Measurements from ENCODE around the gene IFRD1.
"Not testable (repeated sequence)": the region's sequence is repeated elsewhere in the genome, so short reads cannot be mapped to it uniquely, and the experiment has no call there.

The IFRD1 gene

DNA sequence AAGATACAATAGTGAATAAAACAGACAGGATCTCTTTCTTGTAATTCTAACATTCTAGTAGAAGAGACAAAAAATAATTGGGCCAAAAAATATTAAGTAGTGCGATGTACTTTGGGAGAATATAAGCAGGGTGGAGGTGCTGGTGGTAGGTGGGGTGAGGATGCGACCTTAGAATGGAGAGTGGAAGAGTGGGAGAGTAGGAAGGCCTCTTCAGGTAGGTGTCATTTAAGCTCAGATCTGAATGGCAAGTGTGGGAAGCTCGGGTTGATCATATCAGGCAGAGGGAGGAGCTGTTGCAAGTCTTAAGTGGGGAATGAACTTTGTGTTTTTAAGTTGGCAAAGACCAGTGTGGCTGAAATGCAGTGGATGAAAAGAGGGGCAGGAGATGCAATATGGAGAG, 3.8 kb upstream of the IFRD1 start:
- DNase-seq = no peak

DNA sequence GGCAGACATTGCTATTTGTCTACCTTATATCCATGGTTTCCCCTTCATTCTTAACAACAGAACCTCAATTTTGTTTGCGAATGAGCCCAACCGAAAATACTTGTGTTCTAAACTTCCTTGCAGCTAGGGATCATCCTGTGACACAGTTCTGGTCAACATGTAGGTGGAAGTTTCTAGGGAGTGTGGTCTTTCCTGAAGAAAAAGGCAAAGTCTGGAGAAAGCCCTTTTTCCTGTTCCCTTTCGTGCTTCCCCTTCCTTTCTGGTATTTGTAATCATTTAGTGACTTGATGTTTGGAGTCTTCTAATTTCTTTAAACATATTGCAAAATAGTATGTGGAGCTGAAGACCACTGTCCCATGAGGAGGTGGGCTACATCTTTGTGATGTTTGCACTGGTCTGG, 2.9 kb upstream of the IFRD1 start:
- no peak for DNase-seq

DNA sequence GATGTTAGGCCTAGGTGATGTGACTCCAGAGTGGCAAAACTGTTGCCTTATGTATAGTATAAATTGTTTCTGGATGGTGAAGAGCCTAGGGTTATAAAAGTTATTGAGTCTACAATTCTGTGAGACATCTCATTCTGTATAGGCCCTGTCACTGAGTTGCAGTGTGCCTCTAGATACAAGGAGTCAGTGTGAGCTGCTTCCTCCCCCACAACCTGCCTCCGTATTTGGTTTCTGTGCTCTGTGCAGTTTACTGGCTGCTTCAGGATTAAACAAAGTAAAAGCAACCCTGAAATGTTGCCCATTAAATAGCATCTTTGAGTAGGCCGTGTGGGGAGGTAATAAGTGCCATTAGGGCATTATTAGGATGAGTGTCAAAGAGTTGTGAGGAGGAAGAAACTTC, 1.9 kb upstream of the IFRD1 start:
- no peak for DNase-seq

DNA sequence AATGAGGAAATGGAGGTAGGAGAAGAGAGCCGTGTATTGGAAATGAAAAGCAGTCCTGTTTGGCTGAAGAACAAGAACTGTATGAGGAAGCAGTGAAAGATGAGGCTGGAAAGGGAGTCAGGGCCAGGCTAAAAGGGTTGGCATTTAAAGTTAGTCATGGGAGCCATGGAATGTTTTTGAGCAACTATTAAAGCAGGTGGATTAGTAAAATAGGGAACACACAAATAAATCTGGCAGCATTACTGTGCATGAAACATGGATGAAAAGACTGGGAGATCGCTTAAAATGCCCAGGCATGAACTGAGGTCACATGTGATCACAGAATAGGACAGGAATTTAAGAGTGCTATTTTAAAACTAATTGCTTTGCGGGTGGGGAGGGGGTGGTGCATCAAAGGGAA, 1.4 kb upstream of the IFRD1 start:
- DNase-seq = no peak

DNA sequence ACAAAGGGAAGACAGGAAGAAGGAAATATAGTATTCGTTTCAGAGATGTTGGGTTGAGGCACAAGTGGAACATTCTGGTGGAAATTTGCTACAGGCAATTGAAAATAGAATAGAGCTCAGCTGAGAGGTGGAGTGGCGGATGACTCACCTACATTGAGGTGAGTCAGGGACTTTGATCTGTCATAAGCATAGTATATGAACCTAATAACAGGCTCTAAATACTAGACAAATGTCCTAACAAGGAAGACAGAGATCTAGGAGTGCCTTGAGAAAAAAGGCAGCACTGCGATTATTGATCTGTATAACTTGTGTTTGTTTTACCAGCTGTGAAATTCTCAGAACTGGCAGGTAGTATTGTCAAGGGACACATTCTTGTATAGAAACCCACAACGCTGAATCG, 907 bp upstream of the IFRD1 start:
- DNase-seq = no peak

DNA sequence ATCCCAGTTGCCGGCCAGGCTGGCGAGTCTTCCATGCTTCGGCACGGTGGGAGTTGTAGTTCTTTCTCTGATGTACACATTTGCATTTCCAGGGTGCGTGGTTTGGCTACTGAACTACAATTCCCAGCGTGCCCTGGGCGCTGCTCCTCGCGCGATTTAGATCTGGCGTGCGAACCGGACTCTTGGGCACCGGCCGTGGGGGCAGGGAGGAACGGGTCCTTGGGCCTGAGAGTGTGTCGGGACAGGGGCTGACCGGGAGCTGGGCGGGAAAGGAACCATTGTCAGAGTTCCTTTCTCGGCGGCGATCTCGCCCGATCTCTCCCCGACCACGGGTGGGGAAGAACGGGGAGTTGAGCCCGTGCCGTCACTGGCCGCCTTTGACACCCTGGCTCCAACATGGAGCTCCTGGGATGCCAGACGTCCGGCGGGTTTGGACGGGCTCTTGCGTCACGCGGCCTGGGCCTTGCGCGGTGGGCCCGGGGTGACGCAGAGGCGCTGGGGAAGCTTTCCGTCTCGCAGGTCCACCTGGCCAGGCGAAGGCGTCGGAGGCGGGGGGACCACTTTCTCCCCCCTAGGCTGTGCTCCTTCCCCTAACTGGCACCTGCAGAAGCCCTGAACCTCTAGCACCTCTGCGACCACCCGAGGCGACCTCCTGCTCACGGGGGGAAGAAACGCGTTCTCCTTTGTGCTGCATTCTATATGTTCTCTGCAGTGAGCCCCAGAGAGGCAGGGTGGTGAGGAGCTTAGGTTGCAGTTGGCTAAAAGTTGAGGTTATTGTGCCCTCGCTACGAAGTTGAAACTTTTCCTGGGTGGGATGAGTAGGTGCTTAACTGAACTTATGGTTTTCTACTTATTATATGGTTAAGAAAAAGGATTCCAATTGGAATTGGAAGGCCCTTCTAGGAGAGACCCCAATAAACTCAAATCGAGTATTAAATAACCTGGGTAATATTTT, 824 bp downstream of the IFRD1 start:
- peak; percentile 89 for DNase-seq

DNA sequence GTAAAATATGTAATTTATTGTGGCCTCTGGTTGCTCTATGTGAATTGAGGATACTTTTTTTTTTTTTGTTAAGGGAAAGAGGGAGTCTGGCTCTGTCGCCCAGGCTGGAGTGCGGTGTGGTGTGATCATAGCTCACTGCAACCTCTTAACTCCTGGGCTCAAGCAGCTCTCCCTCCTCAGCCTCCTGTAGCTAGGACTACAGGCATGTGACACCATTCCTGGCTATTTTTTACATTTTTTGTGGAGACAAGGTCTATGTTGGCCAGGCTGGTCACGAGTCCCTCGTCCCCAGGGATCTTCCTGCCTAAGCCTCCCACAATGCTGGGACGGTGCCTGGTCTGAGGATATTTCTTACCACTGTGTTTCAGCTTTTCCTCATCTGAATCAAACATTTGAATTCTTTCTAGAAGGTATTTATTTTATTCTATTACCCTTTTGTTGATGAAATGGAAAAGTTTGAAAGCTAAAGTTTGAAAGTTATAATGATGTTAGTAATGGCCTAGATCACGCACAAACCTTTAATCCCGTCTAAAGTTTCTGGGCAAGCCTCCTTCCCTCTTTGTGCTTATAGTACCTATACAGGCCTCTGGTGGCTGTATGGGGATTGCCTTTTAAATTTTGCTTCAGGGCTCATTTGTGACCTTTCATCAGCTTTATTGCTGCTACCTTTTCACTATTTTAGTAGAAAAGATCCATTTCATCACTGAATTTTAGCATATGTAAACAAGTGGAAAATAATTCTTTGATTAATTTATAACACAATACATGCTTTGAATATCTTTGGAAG, 2.0 kb downstream of the IFRD1 start:
- peak; percentile 8 for DNase-seq

DNA sequence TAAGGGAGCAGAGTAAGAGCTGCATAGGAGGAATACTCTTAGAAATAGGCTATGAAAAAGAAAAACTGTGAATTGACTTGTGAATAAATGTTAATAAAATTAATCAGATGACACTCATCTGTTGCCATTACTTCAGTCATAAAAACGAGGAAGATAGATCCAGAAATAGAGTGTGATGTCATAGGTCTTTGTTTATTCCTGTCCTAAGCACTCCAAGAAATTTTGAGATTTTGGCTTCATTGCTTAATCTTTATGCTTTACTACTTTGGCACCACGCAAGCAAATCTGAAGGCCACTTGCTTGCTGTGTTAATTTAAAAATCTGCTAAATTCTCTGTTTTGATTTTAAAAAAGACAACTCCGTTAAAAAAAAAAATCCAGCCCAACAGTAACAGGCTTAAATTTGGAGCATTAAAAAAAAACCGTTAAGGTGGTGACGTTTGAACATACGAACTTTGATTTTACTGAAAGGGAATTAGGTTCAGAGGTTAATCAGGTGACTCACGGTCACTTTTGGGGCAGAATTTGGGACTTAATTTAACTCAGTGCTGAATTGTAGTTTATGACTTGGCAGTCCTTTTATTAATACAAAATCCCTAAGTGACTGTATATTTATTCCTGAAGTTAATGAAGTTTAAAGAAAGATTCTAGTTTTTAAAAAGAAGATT, 3.4 kb downstream of the IFRD1 start:
- no peak for DNase-seq

DNA sequence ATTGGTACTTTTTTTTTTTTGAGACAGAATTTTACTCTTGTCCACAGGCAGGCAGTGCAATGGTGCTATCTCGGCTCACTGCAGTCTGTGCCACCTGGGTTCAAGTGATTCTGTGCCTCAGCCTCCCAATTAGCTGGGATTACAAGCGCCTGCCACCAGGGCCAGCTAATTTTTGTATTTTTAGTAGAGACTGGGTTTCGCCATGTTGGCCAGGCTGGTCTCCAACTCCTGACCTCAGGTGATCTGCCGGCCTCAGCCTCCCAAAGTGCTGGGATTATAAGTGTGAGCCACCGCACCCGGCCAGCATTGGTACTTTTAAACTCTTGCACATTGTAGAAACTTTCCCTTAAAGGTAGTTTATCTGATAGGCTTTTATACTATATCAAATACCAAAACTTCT, 3.9 kb downstream of the IFRD1 start:
- not testable (repeated sequence) for DNase-seq

DNA sequence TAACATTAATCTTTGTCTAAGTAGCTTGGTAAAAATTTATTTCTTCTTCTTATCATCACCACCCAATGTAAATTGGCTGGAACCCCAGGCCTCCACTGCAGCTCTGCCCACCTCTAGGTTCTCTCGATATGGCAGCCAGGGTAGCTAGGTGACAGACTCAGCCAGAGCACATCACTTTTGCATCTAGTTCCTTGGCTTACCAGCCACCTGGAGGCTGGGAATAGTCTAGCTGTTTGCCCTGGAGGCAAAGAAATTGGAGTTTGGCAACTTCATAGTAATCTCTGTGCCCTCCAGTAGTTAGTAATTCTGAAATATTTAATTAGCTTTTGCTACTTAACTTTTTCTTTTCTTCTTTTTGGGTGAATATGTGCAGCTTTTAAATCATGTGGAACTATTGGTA, 9.4 kb downstream of the IFRD1 start:
- no peak for DNase-seq

DNA sequence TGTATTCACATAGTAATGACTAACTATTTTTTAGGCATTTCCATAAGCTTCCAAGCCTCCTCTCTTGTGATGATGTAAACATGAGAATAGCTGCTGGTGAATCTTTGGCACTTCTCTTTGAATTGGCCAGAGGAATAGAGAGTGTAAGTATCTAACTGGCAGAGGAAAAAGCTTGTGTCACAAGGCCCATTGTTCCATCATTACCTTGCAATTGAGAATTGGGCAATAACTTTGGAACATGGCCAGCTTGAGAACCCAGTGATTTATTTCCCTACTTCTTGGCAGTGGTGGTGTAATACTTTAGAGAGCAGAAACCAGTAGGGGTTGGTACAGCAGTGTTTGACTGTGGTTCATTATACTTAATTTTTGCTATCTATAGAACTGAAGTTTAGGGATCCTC, 12.0 kb downstream of the IFRD1 start:
- no peak for DNase-seq

DNA sequence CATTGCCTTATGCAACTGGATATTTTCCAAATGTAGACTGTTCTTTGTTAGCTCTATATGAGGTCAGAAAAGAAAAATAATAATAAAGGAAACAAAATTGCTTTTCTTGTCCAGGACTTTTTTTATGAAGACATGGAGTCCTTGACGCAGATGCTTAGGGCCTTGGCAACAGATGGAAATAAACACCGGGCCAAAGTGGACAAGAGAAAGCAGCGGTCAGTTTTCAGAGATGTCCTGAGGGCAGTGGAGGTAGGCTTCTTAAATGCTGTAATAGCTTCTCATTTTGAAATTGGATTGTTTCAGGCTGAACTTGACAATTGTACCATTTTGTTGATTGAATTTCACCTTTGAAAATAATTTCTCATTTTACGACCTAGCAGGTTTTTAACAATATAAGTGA, 17.6 kb downstream of the IFRD1 start:
- no peak for DNase-seq

DNA sequence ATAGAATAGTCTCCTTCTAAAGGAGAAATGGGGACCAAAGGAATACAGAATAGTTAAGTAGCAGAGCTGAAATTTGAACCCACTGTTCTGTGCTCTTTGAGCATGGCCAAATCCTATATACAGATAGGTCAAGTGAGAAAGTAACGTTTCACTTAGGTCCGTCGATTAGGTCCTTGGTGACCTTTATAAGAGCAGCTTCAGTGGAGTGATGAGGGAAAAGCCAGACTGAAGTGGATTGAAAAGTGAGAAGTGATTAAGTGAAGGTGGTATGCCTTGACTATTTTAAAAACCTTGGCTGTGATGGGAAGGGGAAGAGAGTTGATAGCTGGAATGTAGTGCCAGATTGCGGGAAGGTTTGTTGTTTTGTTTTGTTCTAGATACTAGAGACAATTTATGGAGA, 19.9 kb downstream of the IFRD1 start:
- DNase-seq = no peak

DNA sequence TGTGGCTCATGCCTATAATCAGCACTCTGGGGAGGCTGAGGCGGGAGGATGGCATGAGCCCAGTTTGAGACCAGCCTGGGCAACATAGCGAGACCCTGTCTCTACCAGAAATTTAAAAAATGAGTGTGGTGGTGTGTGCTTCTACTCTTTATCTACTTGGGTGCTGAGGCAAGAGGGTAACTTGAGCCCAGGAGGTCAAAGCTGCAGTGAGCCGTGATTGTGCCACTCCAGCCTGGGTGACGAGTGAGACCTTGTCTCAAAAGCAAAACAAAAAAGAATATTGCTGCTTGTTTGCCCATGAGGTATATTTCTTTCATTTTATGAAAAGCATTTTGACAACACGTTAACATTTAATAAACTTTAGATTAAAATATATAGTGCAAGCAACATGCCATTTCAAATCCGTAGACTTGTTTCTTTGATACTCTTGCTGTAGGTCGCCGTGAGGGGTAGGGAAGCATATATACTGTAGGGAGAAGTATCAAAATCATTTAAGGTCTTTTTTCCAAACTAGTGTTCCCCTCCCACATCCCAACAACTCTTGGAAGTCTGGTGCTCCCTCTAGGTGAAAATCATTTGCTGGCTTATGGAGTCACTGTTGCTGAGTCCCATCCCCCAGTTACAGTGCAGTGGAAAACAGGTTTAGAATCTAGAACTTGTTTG, 26.3 kb downstream of the IFRD1 start:
- no peak for DNase-seq

DNA sequence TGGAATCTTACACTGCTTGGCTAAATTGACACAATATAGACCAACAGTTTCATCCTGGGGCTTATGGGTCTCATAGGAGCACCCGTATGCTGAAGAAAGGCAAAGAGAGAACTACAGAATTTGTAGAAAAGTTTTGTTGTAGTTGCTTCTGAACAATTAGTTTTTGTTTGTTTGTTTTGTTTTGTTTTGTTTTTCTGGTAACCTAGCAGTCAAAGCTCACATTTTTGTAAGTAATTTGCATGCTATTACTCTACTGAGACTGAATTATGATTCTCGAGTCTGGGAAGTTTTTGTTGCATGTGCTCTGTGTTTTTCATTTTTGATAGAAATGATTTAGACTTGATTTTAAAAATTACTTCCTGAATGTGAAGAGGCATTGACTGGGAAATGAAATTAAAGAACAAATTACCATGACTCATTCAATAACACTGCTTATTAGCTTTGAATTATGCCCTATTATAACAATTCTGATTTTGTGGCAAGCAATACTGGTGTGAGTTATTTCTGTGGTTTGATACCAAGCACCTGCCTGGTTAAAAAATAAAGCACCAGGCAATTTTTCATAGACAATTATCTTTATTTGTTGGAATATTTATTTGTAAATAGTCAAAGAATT, 31.0 kb downstream of the IFRD1 start:
- DNase-seq = no peak

DNA sequence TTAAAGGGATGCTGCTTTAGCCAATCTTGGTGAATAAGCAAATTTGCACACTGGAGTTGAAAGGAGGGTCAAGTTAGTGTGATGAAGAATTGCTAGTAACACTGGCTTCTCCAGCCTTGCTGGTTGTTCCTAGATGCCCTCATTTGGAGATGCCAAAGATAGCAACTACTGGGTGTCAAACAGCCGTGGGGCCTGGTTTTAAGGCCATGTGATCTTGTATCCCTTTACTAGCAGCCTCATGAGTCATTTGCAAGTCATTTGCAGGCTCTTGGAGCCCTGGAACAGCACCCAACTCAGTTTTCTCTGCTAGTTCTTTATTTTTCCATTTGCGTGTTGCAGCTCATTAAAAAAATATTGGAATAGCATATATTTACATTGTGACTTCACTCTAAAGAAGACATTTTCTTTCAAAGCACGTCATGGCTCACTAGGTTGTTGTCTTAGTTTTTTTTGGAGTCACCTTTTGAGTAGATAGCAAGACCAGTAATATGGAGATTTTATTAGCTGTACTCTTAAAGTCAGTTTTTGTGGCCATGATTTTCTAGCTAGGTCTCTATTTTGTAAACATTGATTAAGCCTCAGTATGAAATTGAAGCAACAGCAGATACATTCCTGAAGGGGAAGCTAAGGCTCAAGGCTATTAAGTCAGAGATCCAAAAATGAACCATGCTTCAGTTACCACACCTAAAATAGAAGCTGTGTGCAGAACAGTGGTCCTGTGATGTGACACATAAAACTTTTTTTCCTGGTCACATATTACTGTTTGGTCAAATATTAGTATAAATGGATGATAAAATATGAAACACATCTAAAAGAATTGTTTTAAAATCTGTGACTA, 31.8 kb downstream of the IFRD1 start:
- no peak for DNase-seq

DNA sequence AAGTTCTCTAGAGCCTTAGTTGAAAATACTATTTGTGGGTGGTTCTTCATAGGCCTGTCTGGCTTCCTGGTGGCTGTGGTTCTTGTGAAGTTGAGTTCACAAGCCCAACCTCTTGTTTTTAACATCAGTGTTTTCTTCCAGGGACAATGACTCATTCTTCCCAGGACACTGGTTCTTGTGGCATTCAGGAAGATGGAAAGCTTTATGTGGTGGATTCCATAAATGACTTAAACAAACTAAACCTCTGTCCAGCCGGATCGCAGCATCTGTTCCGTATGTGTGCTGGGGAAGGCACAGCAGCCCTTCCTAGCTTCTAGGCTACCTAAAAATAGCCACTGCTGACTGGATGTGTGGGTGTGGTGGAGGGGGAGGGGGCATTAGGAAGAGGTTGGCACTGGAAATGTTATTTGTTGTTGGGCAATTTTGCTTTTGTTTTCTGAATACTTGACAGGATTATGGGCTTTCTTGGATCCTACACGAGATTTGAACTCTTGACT, 34.5 kb downstream of the IFRD1 start:
- DNase-seq = no peak

DNA sequence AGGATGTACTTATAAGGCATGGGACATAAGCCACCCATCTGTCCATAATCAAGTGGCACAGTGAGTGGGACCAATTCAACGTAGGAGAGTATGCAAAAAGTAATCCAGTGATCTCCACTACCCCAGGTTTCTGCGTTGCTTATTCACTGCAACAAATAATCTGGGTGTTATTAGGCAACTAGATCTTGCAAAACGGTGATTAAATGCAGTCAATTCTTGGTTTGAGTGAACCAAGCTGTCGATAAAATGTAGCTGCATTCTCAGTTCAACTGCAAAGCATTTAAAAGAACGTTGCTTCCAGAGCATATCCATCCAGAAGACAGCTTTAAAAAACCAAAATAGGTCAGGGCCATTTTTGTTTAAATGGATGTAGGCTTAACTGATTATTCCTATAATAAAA, 35.5 kb downstream of the IFRD1 start:
- DNase-seq = peak; percentile 83

DNA sequence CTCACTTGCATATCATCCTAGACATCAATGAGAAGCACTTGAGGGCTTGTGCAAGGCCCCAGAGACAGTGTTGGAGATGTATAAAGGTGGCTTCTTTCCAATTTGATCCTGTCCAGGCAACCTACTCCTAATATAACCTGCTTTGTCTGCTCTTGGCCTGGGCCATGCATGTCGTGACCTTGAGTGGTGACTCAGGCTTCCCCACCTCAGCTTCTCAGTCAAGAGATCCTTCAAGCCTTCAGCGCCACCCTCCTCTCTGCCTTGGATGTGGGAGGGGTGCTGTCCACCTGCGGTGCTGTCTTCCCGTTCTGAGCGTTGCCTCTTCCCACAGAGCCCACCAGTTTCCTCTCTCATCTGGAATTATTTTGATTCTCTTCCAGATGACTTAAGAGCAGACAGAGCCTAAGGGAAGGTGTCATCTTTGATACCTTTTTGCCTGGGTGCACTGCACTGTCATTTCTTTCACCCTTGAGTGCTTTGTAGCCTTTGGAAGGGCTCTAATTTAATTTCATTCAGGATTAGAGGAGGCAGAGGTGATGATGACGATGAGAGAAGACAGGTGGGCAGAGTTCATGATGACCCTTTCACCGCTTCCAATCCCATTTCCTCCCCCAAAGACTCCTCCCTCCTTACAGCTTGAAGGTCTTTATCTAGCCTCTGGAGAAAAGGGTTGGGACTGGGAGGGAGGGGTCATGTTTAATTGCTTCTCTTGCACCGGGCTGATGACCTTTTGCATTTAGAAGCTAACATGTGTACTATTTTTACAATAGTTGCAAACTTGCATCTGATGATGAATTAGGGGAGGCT, 37.4 kb downstream of the IFRD1 start:
- no peak for DNase-seq

DNA sequence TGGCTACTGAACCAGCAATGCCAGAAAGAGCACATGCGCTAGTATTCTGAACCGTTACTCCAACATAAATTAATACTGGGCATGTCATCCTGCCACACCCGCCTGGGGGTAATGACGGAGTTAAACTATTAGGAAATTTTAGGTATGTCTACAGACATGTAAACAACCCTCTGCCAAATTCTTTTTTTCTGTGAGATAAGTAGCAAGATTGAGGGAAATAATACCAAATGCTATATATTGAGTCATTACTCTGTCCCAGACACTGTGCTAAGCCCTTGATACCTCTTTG, 37.9 kb downstream of the IFRD1 start:
- DNase-seq = no peak

DNA sequence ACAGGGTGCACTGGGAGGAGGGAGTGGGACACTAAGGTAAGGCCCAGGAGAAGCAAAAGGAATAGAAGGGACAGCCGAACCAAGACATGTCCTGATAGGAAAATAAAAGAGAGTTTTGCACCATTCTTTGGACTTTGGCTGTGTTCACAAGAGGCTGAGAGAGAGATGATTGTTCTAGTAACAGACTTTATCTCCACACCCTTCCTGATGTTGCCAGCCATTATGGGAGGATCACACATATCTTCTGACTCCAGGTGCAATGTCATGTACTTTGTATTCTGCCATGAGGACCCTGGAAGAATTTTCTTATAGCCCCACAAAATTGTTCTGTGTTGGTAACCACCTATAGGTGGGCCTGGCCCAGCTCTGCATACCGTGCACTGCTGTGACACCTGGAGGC, 41.9 kb downstream of the IFRD1 start:
- no peak for DNase-seq

Data from NCI-H524 treated with DMSO at 0.1 percent for 48 hours (cell line).